Gastroesophageal sphincter (tissue), 3 donors: ENCODE results near the gene HERC2.

ENCODE experiments used
- CTCF ChIP-seq, 4 experiments: fragments of 200-600 bp in 2 of 4; fragments of 450-650 bp in 2 of 4; sonication (generic) in 1 of 4; IDR thresholded peaks; one replicate each; pipeline ENCODE4 v1.5.1; 2017 to 2019; ENCODE audit warnings: antibody characterized with exemption in 4 of 4, mild to moderate bottlenecking in 2 of 4, moderate library complexity in 2 of 4
- EP300 ChIP-seq: sonication (generic); formaldehyde crosslinking; IDR thresholded peaks from one replicate; pipeline ENCODE4 v1.6.1; 2017; ENCODE audit warnings: antibody characterized with exemption, mild to moderate bottlenecking
- POLR2A ChIP-seq, 2 donors: fragments of 450-650 bp; IDR thresholded peaks; one replicate each; pipeline ENCODE4 v1.6.1; 2017; ENCODE audit warnings: antibody characterized with exemption in 2 of 2, mild to moderate bottlenecking in 2 of 2, moderate library complexity in 1 of 2
- POLR2AphosphoS5 ChIP-seq: sonication (generic); formaldehyde crosslinking; IDR thresholded peaks from one replicate; pipeline ENCODE4 v1.6.1; 2017; ENCODE audit warnings: antibody characterized with exemption

GRCh38 chr15:28228096-28228495, 93.9 kb downstream of the HERC2 start:
- no peak for TF ChIP-seq CTCF (IDR thresholded peaks at IDR 0.05)
- TF ChIP-seq POLR2AphosphoS5, result no peak
- no peak for TF ChIP-seq POLR2A (IDR thresholded peaks at IDR 0.05)
- TF ChIP-seq EP300, result no peak
